Skeletal muscle tissue (tissue), 4 donors: ENCODE measurements around the gene DNAJC28. TPM values are rescaled to one million over a fixed set of nuclear protein-coding genes. Genes with fewer than 3 reads are reported as not detected.
"Not testable (repeated sequence)": the region's sequence is repeated elsewhere in the genome, so short reads cannot be mapped to it uniquely, and the experiment has no call there.

ENCODE experiments used
- H3K27ac ChIP-seq: one replicate; pipeline ENCODE4 v1.7.0; 2013; ENCODE audit warnings: mild to moderate bottlenecking, low read depth, low read length, inconsistent platforms
- H3K27me3 ChIP-seq, 3 donors: one replicate each; pipeline ENCODE4 v1.7.0; 2013; ENCODE audit warnings: low read length in 3 of 3; ENCODE audit not compliant: control insufficient read depth in 3 of 3, insufficient read depth in 3 of 3
- H3K36me3 ChIP-seq, 3 donors: one replicate each; pipeline ENCODE4 v1.7.0; 2013; ENCODE audit warnings: low read length in 3 of 3; ENCODE audit not compliant: control insufficient read depth in 3 of 3, insufficient read depth in 3 of 3
- H3K4me1 ChIP-seq, 3 donors: one replicate each; pipeline ENCODE4 v1.7.0; 2013; ENCODE audit warnings: low read length in 3 of 3, mild to moderate bottlenecking in 3 of 3; ENCODE audit not compliant: control insufficient read depth in 3 of 3, insufficient read depth in 3 of 3
- H3K4me3 ChIP-seq, 3 donors: one replicate each; pipeline ENCODE4 v1.7.0; 2013; ENCODE audit warnings: low read length in 3 of 3
- H3K9ac ChIP-seq, 3 donors: one replicate each; pipeline ENCODE4 v1.7.0; 2013; ENCODE audit warnings: low read length in 3 of 3, mild to moderate bottlenecking in 3 of 3, moderate library complexity in 2 of 3, low read depth in 1 of 3
- H3K9me3 ChIP-seq, 3 donors: one replicate each; pipeline ENCODE4 v1.7.0; 2013; ENCODE audit warnings: low read length in 3 of 3; ENCODE audit not compliant: control insufficient read depth in 3 of 3
- total RNA-seq: library from RNA; depleted of rRNA; stranded (reverse); fragments of >200 nt; gene quantifications from one replicate; pipeline ENCODE4 v1.2.3, GENCODE V29; 2014
- donor health status: Osteomylitis.

DNAJC28 gene
- total RNA-seq, 1 donor from 2014 or later, result 2.1 TPM

DNA sequence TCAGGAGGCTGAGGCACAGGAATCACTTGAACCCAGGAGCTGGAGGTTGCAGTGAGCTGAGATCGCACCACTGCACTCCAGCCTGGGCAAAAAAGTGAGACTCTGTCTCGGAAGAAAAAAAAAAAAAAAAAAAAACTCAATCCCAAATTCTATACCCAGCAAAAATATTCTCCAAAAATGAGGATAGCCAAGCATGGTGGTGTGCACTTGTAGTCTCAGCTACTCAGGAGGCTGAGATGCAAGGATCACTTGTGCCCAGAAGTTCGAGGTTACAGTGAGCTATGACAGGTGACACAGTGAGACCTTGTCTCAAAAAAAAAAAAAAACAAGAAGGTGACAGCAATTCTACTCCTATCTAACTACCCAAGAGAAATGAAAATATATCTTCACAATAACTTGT is 18.2 kb downstream of the DNAJC28 start:
- Histone ChIP-seq H3K9ac (no peak overlapping the region), H3K4me3 (no peak overlapping the region), H3K9me3 (no peaks in the 10 kb centered on the region), H3K4me1 (peaks cover 2 to 3% (median 2%) of the 10 kb centered on the region in 3 donors), H3K27ac (no peak overlapping the region), H3K27me3 (no peaks in the 10 kb centered on the region), H3K36me3 (no peaks in the 10 kb centered on the region)

DNA sequence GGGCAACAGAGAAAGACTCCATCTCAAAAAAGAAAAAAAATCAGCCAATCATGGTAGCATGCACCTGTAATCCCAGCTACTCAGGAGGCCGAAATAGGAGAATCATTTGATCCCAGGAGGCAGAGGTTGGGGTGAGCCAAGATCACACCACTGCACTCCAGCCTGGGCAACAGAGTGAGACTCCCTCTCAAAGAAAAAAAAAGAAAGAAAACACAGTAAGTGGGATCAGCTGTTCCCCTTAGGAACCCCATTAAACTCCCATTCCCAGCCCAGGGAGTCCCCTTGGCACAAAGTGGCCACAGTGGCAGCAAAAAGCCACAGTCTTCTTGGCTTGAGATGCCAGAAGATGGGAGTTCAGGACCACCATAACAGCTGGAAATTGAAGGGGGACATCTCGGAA is 20.8 kb downstream of the DNAJC28 start:
- Histone ChIP-seq H3K9me3 (no peaks in the 10 kb centered on the region), H3K27ac (no peak overlapping the region), H3K4me1 (no peaks in the 10 kb centered on the region), H3K27me3 (no peaks in the 10 kb centered on the region), H3K36me3 (peaks cover 0 to 3% (median 0%) of the 10 kb centered on the region in 3 donors), H3K4me3 (no peak overlapping the region), H3K9ac (no peak overlapping the region)

DNA sequence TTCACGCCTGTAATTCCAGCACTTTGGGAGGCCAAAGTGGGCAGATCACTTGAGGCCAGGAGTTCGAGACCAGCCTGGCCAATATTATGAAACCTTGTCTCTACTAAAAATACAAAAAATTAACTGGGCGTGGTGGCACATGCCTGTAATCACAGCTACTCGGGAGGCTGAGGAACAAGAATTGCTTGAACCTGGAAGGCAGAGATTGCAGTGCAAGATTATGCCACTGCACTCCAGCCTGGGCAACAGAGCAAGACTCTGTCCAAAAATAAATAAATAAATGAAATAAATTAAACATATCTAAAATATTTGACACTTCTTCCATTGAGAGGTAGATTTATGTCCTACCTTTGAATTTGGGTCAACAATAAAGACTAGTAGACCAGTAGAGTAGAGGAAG is 22.3 kb downstream of the DNAJC28 start:
- not testable (repeated sequence) for H3K4me1 ChIP-seq, H3K9me3 ChIP-seq, H3K9ac ChIP-seq, H3K36me3 ChIP-seq, H3K27me3 ChIP-seq, H3K4me3 ChIP-seq, H3K27ac ChIP-seq

DNA sequence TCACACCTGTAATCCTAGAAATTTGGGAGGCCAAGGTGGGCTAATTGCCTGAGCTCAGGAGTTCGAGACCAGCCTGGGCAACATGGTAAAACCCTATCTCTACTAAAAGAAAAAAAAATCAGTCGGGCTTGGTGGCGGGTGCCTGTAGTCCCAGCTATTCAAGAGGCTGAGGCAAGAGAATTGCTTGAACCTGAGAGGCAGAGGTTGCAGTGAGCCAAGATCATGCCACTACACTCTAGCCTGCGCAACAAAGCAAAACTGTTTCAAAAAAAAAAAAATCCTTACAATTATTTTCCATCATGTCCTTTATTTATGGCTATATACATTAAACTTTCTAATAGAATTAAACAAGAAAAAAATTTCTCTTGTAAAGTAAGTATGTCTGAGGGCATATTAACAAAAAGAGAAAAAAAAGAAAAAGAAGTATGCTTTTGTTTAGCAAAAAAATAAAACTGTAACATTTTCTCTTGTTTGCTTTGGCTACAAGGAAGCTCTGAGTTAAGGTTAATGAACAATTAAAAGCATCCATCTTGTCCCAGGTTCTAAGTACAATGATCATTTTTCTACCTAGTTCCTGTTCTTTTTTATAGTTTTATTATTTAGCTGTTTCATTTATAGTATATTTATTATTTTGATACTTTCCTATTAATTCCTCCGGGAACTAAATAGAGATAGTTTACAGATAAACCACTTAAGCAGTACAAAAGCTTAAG is 29.8 kb downstream of the DNAJC28 start:
- Histone ChIP-seq H3K9me3 (no peaks in the 10 kb centered on the region), H3K27ac (no peak overlapping the region), H3K27me3 (no peaks in the 10 kb centered on the region), H3K4me3 (no peak overlapping the region), H3K4me1 (no peaks in the 10 kb centered on the region), H3K9ac (no peak overlapping the region), H3K36me3 (peaks cover 14 to 34% (median 19%) of the 10 kb centered on the region in 3 donors)

DNA sequence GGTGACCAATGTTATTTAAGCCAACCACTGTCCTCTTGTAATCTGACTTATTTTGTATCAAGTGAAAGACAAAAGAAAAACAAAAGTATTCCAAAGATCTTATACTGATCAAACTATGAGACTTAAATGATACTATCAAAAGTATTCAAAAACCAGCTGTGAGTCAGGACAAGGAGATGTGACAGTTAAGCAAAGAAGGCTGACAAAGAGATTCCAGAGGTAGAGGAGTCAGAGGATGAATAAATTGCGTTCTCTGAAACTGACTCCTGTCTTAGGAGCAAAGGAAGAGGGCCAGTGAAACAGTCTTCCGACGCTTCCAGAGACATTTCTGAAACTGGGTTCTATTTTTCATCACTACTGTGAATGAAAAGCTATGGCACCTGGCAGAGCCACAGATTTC is 32.7 kb downstream of the DNAJC28 start:
- Histone ChIP-seq H3K9me3 (no peaks in the 10 kb centered on the region), H3K36me3 (peaks cover 13 to 32% (median 27%) of the 10 kb centered on the region in 3 donors), H3K27me3 (no peaks in the 10 kb centered on the region), H3K27ac (no peak overlapping the region), H3K9ac (no peak overlapping the region), H3K4me3 (no peak overlapping the region), H3K4me1 (no peaks in the 10 kb centered on the region)

DNA sequence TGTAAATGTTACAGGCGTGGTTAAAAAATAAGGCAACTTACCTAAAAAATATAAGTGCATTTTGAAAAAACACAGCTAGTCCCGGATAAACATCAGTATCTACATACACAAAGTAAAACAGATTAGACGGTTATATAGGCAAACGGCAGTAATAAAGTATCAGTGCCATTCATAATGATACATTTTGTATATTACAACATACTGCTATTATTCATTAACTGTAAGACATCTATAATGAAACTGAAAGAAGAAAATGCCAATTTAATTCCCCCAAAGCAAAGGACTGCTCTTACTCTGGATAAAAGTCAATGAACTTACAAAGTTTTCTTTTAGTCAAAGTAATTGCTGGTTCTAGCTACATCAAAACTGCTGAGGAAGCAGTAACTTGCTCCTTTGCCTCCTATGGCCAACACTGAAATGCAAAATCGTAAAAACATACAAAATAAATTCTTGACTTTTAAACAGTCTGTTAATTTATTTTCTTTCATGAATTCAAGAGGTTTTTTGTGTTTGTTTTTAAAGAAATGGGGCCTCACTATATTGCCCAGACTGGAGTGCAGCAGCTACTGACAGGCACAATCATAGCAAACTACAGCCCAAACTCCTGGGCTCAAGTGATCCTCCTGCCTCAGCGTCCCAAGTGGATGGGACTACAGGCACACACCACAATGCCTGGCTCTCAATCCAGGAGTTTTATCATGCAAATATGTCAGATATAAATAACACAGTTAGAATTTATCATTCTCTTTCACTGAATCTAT is 35.6 kb downstream of the DNAJC28 start:
- peaks cover 15 to 27% (median 23%) of the 10 kb centered on the region in 3 donors for H3K36me3 ChIP-seq
- H3K4me3 ChIP-seq, result no peak overlapping the region
- H3K4me1 ChIP-seq, result peaks cover 0 to 2% (median 0%) of the 10 kb centered on the region in 3 donors
- no peaks in the 10 kb centered on the region for H3K9me3 ChIP-seq
- no peak overlapping the region for H3K9ac ChIP-seq
- no peaks in the 10 kb centered on the region for H3K27me3 ChIP-seq
- H3K27ac ChIP-seq, result no peak overlapping the region

DNA sequence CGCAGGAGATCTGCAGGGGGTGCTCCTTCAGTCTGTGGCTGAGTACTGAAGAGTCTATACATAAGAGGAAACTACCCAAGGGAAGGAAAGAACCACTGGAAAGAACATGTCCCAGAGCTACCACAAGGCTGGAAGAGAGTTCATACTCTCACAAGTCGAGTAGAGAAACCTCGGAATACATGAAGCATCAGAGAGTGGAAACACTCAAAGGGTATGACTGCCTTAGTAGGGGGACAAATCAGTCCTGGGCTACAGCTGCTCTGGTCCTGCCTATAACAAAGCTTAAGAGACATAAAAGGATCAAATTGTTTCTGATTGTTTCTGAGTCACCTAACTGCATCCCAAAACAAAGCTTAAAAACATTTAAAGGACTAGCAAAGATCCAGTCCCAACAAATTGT is 39.2 kb downstream of the DNAJC28 start:
- no peak overlapping the region for H3K9ac ChIP-seq
- no peaks in the 10 kb centered on the region for H3K27me3 ChIP-seq
- H3K36me3 ChIP-seq, result peaks cover 4 to 18% (median 12%) of the 10 kb centered on the region in 3 donors
- H3K9me3 ChIP-seq, result no peaks in the 10 kb centered on the region
- H3K4me1 ChIP-seq, result peaks cover 0 to 2% (median 0%) of the 10 kb centered on the region in 3 donors
- H3K4me3 ChIP-seq, result no peak overlapping the region
- H3K27ac ChIP-seq, result no peak overlapping the region

DNA sequence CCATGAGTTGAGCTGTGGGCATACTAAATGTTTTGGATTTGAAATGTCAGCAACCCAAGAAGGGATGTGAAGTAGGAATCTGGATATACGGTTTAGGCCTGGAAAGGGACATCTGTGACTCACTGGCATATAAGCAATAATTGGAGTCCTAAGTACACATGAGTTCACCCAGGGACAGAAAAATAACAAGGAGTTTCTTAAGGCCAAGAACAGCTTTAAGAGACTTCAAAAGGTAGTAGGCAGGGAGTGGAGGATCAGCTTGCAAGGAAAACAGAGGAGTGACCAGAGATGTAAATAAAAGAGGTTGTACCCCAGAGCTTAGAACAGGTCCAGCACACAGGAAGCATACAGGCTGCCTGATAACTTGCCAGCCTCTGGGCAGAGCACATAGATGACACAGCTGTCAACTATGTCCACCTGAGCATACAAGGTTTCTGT is 39.9 kb downstream of the DNAJC28 start:
- peaks cover 4 to 18% (median 17%) of the 10 kb centered on the region in 3 donors for H3K36me3 ChIP-seq

DNA sequence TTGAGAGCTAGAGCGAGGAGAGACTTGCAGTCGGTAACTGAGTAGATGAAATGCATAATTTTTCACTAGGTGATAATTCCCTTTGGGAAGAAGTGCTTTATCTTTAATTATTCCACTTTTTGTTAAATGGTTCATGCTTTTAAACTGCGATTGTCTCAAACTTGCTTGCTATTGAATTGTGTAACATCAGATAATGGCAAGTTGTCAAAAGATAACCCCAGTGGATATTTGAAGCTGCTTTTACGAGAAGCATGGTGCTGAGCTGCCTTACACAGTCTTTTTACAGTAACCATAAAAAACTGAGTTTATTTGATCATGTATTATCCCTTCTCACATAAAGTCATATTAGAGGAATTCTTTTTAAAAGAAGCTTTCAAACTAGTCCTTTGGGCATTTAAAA is 41.9 kb downstream of the DNAJC28 start:
- Histone ChIP-seq H3K36me3 (peaks cover 2 to 17% (median 12%) of the 10 kb centered on the region in 3 donors), H3K9me3 (no peaks in the 10 kb centered on the region), H3K9ac (no peak overlapping the region), H3K4me1 (peaks cover 0 to 4% (median 2%) of the 10 kb centered on the region in 3 donors), H3K4me3 (no peak overlapping the region), H3K27me3 (no peaks in the 10 kb centered on the region), H3K27ac (no peak overlapping the region)

More for the DNA sequence above, 39.9 kb downstream of the DNAJC28 start:
- H3K4me1 ChIP-seq, result peaks cover 0 to 2% (median 0%) of the 10 kb centered on the region in 3 donors
- H3K27ac ChIP-seq, result no peak overlapping the region
- H3K9me3 ChIP-seq, result no peaks in the 10 kb centered on the region
- H3K27me3 ChIP-seq, result no peaks in the 10 kb centered on the region
- H3K4me3 ChIP-seq, result no peak overlapping the region
- H3K9ac ChIP-seq, result no peak overlapping the region

DNA sequence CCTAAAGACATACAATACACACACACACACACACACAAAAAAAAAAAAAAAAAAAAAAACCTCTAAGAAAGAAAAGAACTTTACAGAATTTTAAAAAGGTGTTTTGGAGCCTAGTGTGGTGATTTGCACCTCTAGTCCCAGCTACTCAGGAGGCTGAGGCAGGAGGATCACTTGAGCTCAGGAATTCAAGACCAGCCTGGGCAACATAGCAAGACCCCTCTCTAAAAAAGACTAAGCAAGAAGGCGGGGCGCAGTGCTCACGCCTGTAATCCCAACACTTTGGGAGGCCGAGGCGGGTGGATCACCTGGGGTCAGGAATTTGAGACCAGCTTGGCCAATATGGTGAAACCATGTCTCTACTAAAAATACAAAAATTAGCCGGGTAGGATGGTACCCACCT is 44.9 kb downstream of the DNAJC28 start:
- not testable (repeated sequence) for H3K4me3 ChIP-seq, H3K9ac ChIP-seq, H3K9me3 ChIP-seq, H3K4me1 ChIP-seq, H3K36me3 ChIP-seq, H3K27ac ChIP-seq, H3K27me3 ChIP-seq
